K562 (cell line): Measurements from ENCODE around the gene PDE5A. TPM values are rescaled to one million over a fixed set of nuclear protein-coding genes. Genes with fewer than 3 reads are reported as not detected.
A peak's percentile ranks its signal among the peaks of the same experiment; 100 is the strongest.

Source experiments
- GATA2 ChIP-seq: sonication (generic); formaldehyde crosslinking; IDR thresholded peaks from 2 replicates; pipeline ENCODE4 v1.4.0; 2020; ENCODE audit warnings: mild to moderate bottlenecking, missing genetic modification reagents
- HNRNPLL ChIP-seq: fragments of 200-400 bp; formaldehyde crosslinking; IDR thresholded peaks from 2 replicates; pipeline ENCODE4 v1.6.1; 2017; ENCODE audit warnings: low read length, low read depth, mild to moderate bottlenecking; ENCODE audit not compliant: poor library complexity, severe bottlenecking
- KAT7 ChIP-seq: sonication (generic); formaldehyde crosslinking; IDR thresholded peaks from 2 replicates; pipeline ENCODE4 v1.8.0; 2022; ENCODE audit warnings: missing genetic modification reagents, mild to moderate bottlenecking, borderline replicate concordance
- KLF1 ChIP-seq: fragments of 450-650 bp; IDR thresholded peaks from 2 replicates; pipeline ENCODE4 v1.6.1; 2016; ENCODE audit warnings: missing genetic modification characterization, missing compliant biosample characterization
- KLF6 ChIP-seq: fragments of 250-450 bp; sonication (Bioruptor Pico); IDR thresholded peaks from 2 replicates; pipeline ENCODE4 v1.4.0; 2020; ENCODE audit warnings: mild to moderate bottlenecking, moderate library complexity, borderline replicate concordance
- MTA2 ChIP-seq: fragments of 450-650 bp; IDR thresholded peaks from 2 replicates; pipeline ENCODE4 v1.6.1; 2016; ENCODE audit warnings: low read depth
- MTF1 ChIP-seq: fragments of 250-450 bp; sonication (Bioruptor Pico); IDR thresholded peaks from 2 replicates; pipeline ENCODE4 v1.9.0; 2021; ENCODE audit warnings: moderate library complexity, mild to moderate bottlenecking, inconsistent platforms, borderline replicate concordance
- RAD21 ChIP-seq, 2 experiments: fragments of 250-450 bp in 1 of 2; fragments of 450-650 bp in 1 of 2; sonication (Bioruptor Pico) in 1 of 2; formaldehyde crosslinking in 1 of 2; IDR thresholded peaks in 1 of 2; conservative IDR thresholded peaks in 1 of 2; 2 replicates each; pipeline versions ENCODE4 v1.4.0 to v1.8.0; 2020 to 2022; ENCODE audit warnings: mild to moderate bottlenecking in 2 of 2, moderate library complexity in 1 of 2
- TAF1 ChIP-seq: IDR thresholded peaks from 2 replicates; pipeline ENCODE4 v1.6.1; 2011; ENCODE audit warnings: mild to moderate bottlenecking, low read length, moderate library complexity; ENCODE audit not compliant: insufficient read depth, control insufficient read depth, severe bottlenecking; ENCODE audit errors: extremely low read depth
- TAL1 ChIP-seq: fragments of 450-650 bp; IDR thresholded peaks from 2 replicates; pipeline ENCODE4 v1.6.1; 2016; ENCODE audit warnings: mild to moderate bottlenecking
- ZBTB9 ChIP-seq: fragments of 450-650 bp; formaldehyde crosslinking; IDR thresholded peaks from 2 replicates; pipeline ENCODE4 v1.4.0; 2020; ENCODE audit warnings: mild to moderate bottlenecking, moderate library complexity
- ZKSCAN1 ChIP-seq: fragments of 150-350 bp; IDR thresholded peaks from 2 replicates; pipeline ENCODE4 v1.6.1; 2016; ENCODE audit warnings: low read depth, low read length
- ZNF224 ChIP-seq: sonication (generic); formaldehyde crosslinking; IDR thresholded peaks from 2 replicates; pipeline ENCODE4 v1.8.0; 2022; ENCODE audit warnings: mild to moderate bottlenecking, missing genetic modification reagents
- ZNF41 ChIP-seq: fragments of 250-450 bp; sonication (Bioruptor Pico); conservative IDR thresholded peaks from 2 replicates; pipeline ENCODE4 v1.4.0; 2020; ENCODE audit warnings: mild to moderate bottlenecking
- ZNF740 ChIP-seq, 3 experiments: fragments of 200-800 bp in 1 of 3; sonication (Bioruptor generic) in 1 of 3; sonication (generic) in 1 of 3; formaldehyde crosslinking in 1 of 3; IDR thresholded peaks; 2 replicates each; pipeline versions ENCODE4 v1.6.1 to v1.8.0; 2016 to 2022; ENCODE audit warnings: mild to moderate bottlenecking in 2 of 3, missing compliant biosample characterization in 2 of 3, missing genetic modification characterization in 2 of 3, missing genetic modification reagents in 1 of 3
- polyA plus RNA-seq, 8 experiments: library from polyadenylated mRNA; depleted of rRNA in 4 of 8; stranded (reverse) in 5 of 8; unstranded in 3 of 8; fragments of >200 nt; fragmentation: Nextera tagmentation in 2 of 8; fragmentation: Illumina TruSeq in 1 of 8; extraction: Ambion mirVana in 2 of 8; extraction: Trizol in 1 of 8; gene quantifications; 2 replicates each; pipeline versions ENCODE4 v1.2.1 to v1.2.3, GENCODE V29; 2011 to 2014; ENCODE audit warnings: inconsistent platforms in 1 of 8, missing spikeins in 1 of 8
- total RNA-seq, 7 experiments: library from RNA; depleted of rRNA in 6 of 7; stranded (reverse); fragments of >200 nt in 6 of 7; fragmentation: Illumina TruSeq in 2 of 7; extraction: Trizol in 2 of 7; gene quantifications; 2 replicates each; pipeline versions ENCODE4 v1.2.1 to v1.2.3, GENCODE V29; 2011 to 2021; ENCODE audit warnings: low replicate concordance in 1 of 7
- TF ChIP-seq, protein P1 (sequence below): fragments of 450-650 bp; formaldehyde crosslinking; IDR thresholded peaks from 2 replicates; pipeline ENCODE4 v1.4.0; 2022; ENCODE audit warnings: missing genetic modification characterization
- TF ChIP-seq, protein P2 (sequence below): fragments of 250-450 bp; sonication (Bioruptor Pico); IDR thresholded peaks from 2 replicates; pipeline ENCODE4 v1.4.0; 2020; ENCODE audit warnings: mild to moderate bottlenecking, moderate library complexity

The PDE5A gene
- total and polyA plus RNA-seq, 9 of the 15 experiments (the other 6 are each of a cell fraction or from before 2014, with no cell fraction given), result 0.07 to 1.9 (median 0.29) TPM

GRCh38 chr4:119628281-119629141 is at the start of gene PDE5A (continued):
- no peak for TF ChIP-seq ZKSCAN1
- TF ChIP-seq ZNF41 (CRISPR knock-in tag), result no peak
- TF ChIP-seq GATA2 (CRISPR knock-in tag), result no peak
- peak; percentile 15 for TF ChIP-seq HNRNPLL
- TF ChIP-seq RAD21 (CRISPR knock-in tag; conservative IDR thresholded peaks at IDR 0.05 in 1 of 2, IDR thresholded peaks at IDR 0.05 in 1 of 2), result peak; percentile 50 to 55
- TF ChIP-seq KAT7 (CRISPR knock-in tag), result no peak
- no peak for TF ChIP-seq KLF1 (tag)
- no peak for TF ChIP-seq TAF1
- TF ChIP-seq KLF6, result no peak
- no peak for TF ChIP-seq MTF1
- TF ChIP-seq ZNF224 (CRISPR knock-in tag), result no peak
- peak; percentile 28; the same call in 1 of the 2 replicates for TF ChIP-seq ZNF740 (CRISPR knock-in tag; IDR thresholded peaks at IDR 0.05)
- 0 out of 4 replicates have a peak, but pooled peaks of 1 of the 2 experiments have one; percentile 53 for TF ChIP-seq ZNF740 (tag; IDR thresholded peaks at IDR 0.05)
- no peak for TF ChIP-seq ZBTB9 (CRISPR knock-in tag)
- TF ChIP-seq, protein P1, sequence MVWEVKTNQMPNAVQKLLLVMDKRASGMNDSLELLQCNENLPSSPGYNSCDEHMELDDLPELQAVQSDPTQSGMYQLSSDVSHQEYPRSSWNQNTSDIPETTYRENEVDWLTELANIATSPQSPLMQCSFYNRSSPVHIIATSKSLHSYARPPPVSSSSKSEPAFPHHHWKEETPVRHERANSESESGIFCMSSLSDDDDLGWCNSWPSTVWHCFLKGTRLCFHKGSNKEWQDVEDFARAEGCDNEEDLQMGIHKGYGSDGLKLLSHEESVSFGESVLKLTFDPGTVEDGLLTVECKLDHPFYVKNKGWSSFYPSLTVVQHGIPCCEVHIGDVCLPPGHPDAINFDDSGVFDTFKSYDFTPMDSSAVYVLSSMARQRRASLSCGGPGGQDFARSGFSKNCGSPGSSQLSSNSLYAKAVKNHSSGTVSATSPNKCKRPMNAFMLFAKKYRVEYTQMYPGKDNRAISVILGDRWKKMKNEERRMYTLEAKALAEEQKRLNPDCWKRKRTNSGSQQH (CRISPR knock-in tag), result no peak
- TF ChIP-seq TAL1, result no peak
- no peak for TF ChIP-seq MTA2
- TF ChIP-seq, protein P2, sequence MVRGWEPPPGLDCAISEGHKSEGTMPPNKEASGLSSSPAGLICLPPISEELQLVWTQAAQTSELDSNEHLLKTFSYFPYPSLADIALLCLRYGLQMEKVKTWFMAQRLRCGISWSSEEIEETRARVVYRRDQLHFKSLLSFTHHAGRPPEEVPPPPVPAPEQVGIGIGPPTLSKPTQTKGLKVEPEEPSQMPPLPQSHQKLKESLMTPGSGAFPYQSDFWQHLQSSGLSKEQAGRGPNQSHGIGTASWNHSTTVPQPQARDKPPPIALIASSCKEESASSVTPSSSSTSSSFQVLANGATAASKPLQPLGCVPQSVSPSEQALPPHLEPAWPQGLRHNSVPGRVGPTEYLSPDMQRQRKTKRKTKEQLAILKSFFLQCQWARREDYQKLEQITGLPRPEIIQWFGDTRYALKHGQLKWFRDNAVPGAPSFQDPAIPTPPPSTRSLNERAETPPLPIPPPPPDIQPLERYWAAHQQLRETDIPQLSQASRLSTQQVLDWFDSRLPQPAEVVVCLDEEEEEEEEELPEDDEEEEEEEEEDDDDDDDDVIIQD (CRISPR knock-in tag), result no peak
